HT1080 (cell line): ENCODE data around the gene TAS2R7. TPM values are rescaled to one million over a fixed set of nuclear protein-coding genes. Genes with fewer than 3 reads are reported as not detected.

Experiments used
- small RNA-seq: library from RNA; depleted of rRNA; stranded (forward); fragments of <200 nt; gene quantifications from one replicate; pipeline ENCODE3, GENCODE V24; 2014
- total RNA-seq: library from RNA; depleted of rRNA; stranded (reverse); fragments of >200 nt; shearing (Covaris generic); gene quantifications from 2 replicates; pipeline ENCODE4 v1.2.3, GENCODE V29; 2014; rRNA removed

The TAS2R7 gene
- total RNA-seq, 1 experiment from 2014 or later: not detected

Small RNAs within 50 kb of the gene (small RNA-seq; reads per million reads assigned to genes)
- gene PRR4: not detected

Other genes starting within 250 kb of the TAS2R7 start
- 86.5 and 97.5 TPM in 2 replicates for gene MAGOHB, start 189.0 kb downstream of the TAS2R7 start, total RNA-seq
- 0.69 and 1.4 TPM in 2 replicates for gene STYK1, start 128.6 kb downstream of the TAS2R7 start, total RNA-seq
- 135 and 190 TPM in 2 replicates for gene YBX3, start 79.3 kb downstream of the TAS2R7 start, total RNA-seq
- gene TAS2R8, start 4.7 kb upstream of the TAS2R7 start, total RNA-seq: not detected in 2 replicates
- not detected in 2 replicates for gene TAS2R9, start 7.5 kb upstream of the TAS2R7 start, total RNA-seq
- 0.37 TPM in 1 of 2 replicates, not detected in the other for gene TAS2R10, start 23.7 kb upstream of the TAS2R7 start, total RNA-seq
- gene PRR4, start 46.8 kb upstream of the TAS2R7 start, total RNA-seq: 1.8 and 3.4 TPM in 2 replicates
- 7.9 and 8.7 TPM in 2 replicates for gene PRH1, start 81.6 kb upstream of the TAS2R7 start, total RNA-seq
- 0.13 and 0.42 TPM in 2 replicates for gene TAS2R13, start 106.9 kb upstream of the TAS2R7 start, total RNA-seq
- 0.63 TPM in 1 of 2 replicates, not detected in the other for gene PRH2, start 126.6 kb upstream of the TAS2R7 start, total RNA-seq
- 0.74 and 1.5 TPM in 2 replicates for gene TAS2R14, start 136.6 kb upstream of the TAS2R7 start, total RNA-seq
- 0.13 TPM in 1 of 2 replicates, not detected in the other for gene TAS2R50, start 184.3 kb upstream of the TAS2R7 start, total RNA-seq
- 0.05 and 0.67 TPM in 2 replicates for gene TAS2R20, start 195.7 kb upstream of the TAS2R7 start, total RNA-seq
- 0.23 and 0.40 TPM in 2 replicates for gene TAS2R19, start 220.0 kb upstream of the TAS2R7 start, total RNA-seq
- 0.29 and 0.40 TPM in 2 replicates for gene TAS2R31, start 228.8 kb upstream of the TAS2R7 start, total RNA-seq